Endothelial cell of hepatic sinusoid (primary cell): ENCODE data around the gene AMT.
"Not testable (repeated sequence)": the region's sequence is repeated elsewhere in the genome, so short reads cannot be mapped to it uniquely, and the experiment has no call there.

ENCODE experiments used
- in situ Hi-C: cut with HindIII; loops from 2 replicates; pipeline ENCODE4 v1.10.0; 2017; ENCODE audit warnings: low sequenced_read_pairs

Gene AMT

DNA sequence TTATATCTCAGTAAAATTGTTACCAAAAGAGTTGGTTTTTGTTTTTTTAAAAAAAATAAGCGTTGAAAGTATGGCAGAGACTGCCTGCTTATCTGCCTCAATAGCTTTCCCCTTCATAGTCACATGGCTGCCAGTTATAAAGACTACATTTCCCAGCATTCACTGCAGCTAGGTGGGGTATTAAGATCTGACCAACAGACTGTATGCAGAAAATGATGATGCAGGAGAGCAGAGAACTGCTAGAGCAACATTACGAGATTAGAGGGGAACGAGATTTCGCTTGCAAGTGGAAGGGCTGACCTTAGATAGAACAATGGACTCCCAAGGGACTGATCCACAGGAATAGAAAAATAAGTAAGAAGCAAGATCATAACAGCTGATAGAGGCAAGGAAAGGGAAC is 24.8 kb downstream of the AMT start:
- in situ Hi-C loops: no loop called here

DNA sequence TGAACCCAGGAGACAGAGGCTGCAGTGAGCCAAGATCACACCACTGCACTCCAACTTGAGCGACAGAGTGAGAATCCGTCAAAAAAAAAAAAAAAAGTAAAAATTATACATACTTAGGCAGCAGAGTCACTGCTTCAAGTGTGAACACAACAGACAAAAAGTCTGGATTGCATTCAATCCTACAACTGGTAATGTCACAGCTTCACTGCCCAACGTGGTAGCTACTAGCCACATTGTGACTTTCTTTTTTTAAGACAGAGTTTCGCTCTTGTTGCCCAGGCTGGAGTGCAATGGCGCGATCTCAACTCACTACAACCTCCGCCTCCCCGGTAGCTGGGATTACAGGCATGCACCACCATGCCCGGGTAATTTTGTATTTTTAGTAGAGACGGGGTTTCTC is 31.0 kb downstream of the AMT start:
- in situ Hi-C loops: not testable (repeated sequence)

DNA sequence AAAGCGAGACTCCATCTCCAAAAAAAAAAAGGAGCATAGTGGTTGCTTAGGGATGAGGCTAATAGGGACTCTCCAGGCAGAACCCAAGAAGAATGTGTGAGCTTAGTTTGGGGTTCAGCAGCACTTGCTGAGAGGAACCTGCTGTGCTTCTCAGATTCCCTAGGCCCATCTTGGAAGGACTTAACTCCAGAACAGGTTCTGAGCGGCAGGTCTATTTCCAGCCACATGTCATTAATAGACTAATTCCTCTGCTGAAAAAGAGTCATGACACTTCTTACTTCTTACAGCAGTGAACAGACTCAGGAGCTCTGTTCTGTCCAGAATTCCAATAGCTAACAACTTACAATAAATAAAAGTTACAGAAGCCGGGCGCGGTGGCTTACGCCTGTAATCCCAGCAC is 33.0 kb downstream of the AMT start:
- in situ Hi-C loops: no loop called here

DNA sequence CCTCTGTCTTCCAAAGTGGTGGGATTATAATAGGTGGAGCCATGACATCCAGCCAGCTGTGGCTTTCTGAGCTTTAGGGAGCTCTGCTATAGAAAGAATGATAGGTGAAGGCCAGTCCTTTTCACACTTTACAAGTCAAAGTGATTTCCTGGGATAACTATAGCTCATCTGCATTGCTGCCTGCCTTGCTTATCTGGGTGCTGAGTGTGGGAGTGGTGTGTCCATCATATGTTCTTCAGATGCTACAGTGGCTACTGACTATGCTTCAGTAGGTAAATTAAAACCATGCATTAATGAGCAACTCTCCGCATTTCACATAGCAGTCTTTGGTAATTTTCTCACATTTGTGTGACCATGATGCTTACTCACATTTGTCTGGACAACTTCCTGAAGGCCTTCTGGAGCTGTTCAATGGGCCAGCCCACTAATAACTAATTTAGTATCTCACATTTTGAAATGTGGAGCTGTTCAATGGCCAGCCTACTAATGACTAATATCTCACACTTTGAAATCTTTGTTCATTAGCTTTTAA is 33.9 kb downstream of the AMT start:
- in situ Hi-C loops: no loop called here

DNA sequence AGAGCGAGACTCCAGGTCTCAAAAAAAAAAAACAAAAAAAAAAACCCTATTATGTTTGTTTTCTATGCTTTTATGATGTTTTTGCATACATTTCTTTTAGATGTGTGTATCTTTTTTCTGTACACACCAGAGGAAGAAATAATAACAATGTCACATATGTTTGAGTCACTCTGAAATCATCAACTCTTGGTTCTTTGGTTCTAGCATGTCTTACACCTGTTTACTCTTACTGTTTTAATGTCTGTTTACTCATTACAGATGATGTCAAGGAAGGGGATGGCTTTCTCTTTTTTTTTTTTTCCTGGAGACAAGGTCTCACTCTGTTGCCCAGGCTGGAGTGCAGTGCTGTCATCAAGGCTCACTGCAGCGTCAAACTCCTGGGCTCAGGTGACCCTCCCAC is 34.6 kb downstream of the AMT start:
- in situ Hi-C loops: no loop called here

DNA sequence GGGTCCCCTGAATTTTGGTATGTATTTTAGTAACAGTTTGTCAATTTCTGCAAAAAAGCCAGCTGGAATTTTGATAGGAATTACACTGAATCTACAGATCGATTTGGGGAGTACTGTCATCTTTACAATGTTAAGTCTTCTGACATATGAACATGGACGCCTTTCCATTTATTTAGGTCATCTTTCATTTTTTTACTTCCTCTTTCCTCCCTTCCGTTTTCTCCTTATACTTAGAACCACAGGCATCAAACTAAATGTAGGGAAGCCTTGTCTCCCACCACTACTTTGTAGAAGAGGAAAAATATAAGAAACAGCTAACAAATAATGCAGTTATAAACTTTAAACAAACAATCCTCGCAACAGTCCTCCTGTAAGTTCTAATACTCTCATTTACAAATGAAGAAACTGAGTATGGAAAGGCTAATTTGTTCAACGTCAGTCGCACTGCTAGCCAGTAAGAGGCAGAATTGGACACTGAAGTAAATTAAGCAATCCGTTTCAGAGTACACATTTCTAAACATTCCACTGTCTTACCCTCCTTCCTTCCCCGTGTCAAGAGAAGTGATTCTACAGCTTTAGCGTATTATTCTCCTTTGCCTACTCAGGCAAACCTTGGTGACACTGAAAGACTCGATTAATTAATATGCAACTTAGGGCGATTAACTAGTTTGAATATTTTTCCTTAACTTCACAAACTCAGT is 36.1 kb downstream of the AMT start:
- in situ Hi-C loops: no loop called here

DNA sequence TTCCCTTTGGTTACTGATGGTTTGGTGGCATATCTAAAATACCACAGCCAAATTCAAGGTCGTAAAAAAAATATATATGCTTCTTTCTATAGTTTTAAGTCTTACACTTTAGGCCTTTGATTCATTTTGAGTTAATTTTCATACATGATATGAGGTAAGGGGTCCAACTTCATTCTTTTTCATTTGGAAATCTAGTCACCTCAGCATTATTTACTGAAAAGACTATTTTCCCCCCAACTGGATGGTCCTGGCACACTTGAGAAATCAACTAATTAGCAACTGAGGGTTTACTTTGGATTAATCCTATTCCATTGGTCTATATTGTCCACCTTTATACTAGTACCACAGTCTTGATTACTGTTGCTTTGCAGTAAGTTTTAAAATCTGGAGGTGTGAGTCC is 36.7 kb downstream of the AMT start:
- in situ Hi-C loops: no loop called here

DNA sequence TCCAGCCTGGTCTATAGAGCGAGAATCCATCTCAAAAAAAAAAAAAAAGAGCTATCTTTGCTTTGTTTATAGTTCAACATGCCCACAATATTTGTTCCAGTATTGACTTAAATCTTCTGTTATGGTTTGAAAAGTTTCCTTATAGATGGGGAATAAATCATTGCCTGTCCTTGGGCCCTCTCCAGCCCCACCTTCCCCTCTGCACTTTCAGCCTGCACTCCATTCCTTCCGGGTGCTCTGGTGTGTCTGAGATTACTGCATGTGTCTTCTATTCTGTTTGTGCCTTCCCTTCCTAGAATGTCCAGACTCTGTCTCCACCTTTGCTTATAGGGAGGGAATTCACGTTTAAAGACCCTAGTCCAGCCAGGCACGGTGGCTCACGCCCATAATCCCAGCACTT is 38.9 kb downstream of the AMT start:
- in situ Hi-C loops: no loop called here

DNA sequence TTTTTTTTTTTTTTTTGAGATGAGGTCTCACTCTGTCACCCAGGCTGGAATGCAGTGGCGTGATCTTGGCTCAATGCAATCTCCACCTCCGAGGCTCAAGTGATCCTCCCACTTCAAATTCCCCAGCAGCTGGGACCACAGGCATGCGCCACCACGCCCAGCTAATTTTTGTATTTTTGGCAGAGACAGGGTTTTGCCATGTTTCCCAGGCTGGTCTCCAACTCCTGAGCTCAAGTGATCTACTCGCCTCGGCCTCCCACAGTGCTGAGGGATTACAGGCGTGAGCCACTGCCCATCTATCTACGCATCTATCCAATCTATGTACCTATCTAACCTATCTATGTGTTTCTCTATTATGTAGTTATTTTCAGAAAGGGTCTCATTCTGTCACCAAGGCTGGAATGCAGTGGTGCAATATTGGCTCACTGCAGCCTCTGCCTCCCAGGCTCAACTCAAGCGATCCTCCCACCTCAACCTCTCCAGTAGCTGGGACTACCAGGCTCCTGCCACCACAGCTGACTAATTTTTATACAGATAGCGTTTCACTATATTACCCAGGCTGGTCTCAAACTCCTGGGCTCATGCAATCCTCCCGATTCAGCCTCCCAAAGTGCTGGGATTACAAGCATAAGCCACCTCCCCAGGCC is 43.9 kb downstream of the AMT start:
- in situ Hi-C loops: no loop called here

DNA sequence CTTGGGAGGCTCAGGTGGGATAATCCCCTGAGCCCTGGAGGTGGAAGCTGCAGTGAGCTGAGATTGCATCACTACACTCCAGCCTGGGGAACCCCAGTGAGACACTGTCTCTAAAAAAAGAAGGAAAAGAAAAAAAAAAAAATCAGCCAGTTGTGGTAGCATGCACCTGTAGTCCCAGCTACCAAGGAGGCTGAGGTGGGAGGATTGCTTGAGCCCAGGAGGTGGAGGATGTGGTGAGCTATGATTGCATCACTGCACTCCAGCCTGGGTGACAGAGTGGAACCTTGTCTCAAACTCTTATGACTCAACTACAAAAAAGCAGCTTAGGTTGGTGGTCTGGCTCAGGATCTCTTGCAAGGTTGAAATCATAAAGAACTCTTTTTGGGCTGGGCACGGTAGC is 44.8 kb downstream of the AMT start:
- in situ Hi-C loops: no loop called here

DNA sequence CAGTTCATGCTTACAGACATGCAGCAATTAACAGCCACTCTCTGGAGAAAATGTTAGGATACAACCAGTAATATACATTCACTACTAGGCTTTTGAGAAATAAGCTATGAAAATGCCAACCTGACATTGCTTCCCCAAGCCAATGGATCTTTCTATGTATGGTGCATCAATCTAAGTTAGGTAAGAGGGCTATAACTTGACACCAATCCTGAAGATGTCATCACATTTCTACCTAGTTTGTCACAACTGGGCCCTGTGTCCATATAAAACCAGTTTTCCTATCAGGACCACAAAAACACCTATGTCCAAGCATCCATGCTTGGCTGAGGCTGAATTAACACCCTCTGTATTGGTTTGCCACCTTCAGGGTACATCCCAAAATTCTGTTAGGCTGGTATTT is 50.3 kb downstream of the AMT start:
- in situ Hi-C loops: no loop called here

DNA sequence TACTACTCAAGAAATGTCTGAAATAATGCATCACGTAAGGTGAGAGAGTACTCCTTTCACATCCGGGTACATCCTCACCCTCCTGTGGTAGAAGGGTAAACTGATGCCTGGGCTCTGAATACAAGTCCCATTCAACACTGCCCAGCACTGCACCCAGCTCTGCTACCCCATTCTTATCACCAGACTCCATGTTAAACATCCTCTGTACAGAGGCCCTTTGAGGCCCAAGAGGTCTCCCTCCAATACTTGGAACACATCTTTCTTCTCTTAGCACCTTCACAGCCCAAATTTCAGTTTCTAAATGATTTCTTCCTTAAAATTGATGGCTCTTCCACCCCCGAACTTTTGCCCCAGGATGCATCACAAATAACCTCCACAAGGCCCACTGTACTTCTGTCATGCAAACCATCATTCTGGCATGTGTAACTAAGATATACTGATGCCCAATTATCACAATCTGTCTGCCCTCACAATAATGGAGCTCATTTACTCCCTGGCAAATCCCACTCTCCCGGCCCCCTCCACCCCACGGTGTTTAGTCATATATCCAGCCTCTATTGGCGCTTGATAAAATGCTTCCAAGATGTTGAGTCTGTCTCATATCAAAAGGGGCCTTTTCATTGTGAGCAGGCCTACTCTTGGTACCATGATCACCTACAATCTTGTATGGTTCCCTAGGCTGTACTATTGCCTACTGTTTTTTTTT is 51.5 kb downstream of the AMT start:
- in situ Hi-C loops: no loop called here
